D341Med (cell line): ENCODE data around the gene DRP2.
A peak's percentile ranks its signal among the peaks of the same experiment; 100 is the strongest.
"Not testable (repeated sequence)": the region's sequence is repeated elsewhere in the genome, so short reads cannot be mapped to it uniquely, and the experiment has no call there.

Source experiments
- DNase-seq: peaks from one replicate; pipeline ENCODE4 v3.0.0; 2012; ENCODE audit warnings: low spot score

The DRP2 gene

GRCh38 chrX:101219116-101219863 lies at the start of gene DRP2:
DRP2 (plus strand) TSS chrX:101219786; CDS start chrX:101231648, 11,862 bp downstream.
- no peak for DNase-seq

DNA sequence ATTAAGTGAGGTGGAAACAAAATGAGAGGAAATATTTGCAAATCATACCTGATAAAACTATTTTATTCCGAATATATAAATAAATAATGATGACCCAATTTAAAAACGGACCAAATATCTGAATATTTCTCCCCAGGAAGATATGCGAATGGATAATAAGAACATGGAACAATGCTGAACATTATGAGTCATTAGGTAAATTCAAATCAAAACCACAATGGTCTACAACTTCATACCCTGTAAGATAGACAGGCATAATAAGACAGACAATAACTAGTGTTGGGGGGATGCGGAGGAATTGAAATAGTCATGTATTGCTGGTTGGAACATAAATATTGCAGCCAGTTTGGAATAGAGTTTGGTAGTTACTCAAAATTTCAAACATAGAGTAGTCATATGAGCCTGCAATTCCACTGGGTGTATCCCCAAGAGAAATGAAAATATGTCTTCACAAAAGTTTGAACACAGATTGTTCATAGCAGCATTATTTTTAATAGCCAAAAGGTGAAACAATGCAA lies 47.6 kb upstream of the DRP2 start:
- DNase-seq = no peak

- DNase-seq = no peak
Measured at GRCh38 chrX:101176439-101176838, 43.1 kb upstream of the DRP2 start.

- not testable (repeated sequence) for DNase-seq
Measured at GRCh38 chrX:101184876-101185275, 34.7 kb upstream of the DRP2 start.

DNA sequence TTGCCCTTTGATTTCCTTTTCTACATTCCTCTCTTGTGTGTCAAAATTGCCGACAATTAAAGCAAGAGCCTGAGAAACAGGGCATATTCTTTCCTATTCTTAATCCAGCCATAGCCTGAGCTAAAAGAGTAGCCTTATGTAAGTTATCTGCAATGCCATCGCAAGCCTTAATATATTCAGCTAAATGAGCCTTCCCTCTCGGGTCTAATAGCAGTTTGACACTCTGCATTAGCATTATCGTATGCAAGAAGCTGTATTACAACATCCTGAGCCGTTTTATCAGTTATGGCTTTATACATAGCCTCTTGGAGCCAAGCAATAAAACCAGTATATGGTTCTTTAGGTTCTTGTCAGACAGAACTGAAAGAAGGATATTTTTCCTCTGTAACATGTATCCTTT lies 31.6 kb upstream of the DRP2 start:
- DNase-seq = not testable (repeated sequence)

GRCh38 chrX:101190736-101191135 lies 28.9 kb upstream of the DRP2 start:
- DNase-seq = no peak

DNA sequence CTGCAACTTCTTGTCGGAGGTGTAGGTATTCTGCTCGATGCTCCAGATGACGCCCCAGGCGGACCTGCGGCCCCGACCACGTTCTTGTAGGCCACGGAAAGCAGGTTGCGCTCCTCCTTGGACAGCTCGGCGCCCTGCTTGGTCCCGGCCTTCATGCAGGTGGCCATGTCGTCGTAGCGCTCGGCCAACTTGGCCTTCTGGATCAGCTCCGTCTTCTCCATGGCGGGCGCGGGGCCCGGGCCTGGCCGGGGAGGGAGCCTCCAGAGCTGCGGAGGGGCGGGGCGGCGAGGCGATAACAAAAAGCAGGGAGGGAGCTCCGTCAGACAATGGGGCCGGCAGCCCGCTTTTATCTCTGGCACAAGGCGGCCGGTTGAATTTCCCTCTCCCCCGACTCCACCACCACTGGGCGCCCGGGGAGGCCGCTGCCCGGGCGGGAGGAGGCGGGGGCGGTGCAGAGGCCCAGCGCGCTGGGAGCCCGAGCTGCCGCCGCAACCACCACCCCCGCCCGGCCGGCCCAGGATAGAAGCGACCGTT lies 28.3 kb upstream of the DRP2 start:
- no peak for DNase-seq

DNA sequence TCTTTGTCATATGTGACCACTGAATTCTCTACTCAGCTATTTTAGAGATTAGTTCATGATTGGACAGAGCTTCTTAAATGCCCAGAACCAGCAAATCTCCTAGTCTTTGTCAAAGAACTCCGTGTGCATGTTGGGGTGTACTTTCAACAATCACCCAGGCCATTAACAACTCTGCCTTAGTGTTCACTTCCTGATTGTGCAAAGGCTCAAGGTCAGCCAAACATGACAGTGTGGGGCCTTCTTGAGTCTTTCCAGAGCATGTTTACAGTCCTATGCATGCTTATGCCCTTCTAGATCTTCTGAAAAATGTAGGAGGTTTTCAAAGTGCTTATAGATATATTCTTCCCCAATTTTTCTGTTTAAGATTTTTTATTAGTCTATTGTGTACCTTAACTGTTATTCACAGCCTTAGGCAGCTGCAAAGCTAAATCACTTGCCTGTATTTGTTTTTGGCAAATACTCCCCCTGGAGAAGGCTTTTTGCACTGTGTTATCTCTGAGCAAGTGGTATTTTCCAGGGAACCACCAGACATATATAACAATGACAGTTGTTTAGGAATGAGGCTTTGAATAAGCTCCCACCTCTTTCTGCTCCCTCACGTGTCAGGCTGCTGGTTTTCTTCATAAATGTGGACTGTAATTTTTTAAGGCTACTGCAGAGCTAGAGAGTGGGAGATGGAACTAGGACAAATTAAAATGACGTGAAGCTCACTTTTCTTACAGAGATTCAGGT lies 24.0 kb upstream of the DRP2 start:
- DNase-seq = no peak

DNA sequence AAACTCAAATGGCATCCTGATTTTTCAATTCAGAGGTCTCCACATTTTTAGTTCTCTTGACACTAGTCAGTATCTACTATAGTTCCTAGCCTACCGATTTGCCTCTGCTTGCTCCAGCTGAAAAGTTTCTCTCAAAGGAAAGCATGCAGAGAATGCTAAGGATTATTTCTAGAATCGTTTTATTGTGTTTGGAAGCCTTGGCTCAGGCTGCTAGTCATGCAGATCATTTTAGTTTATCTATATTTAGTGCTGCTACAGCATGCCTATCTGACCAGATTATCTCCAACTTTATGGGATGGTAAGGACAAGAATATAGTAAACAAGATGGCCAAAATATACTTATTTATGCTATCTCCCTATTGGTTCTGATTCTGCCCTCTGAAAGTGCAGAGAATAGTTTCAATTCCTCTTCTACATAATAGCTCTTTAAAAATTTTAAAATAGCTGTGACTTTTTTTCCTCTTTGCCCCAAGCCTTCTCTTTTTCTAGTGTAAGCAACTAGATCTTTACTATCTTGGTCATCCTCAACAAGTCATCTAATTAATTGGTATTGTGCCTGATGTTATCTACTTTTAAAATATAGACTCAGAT lies 15.7 kb upstream of the DRP2 start:
- no peak for DNase-seq

- DNase-seq = peak; percentile 40
Measured at GRCh38 chrX:101206471-101206870, 13.1 kb upstream of the DRP2 start.

GRCh38 chrX:101208152-101208905 lies 11.3 kb upstream of the DRP2 start:
- DNase-seq = no peak

DNA sequence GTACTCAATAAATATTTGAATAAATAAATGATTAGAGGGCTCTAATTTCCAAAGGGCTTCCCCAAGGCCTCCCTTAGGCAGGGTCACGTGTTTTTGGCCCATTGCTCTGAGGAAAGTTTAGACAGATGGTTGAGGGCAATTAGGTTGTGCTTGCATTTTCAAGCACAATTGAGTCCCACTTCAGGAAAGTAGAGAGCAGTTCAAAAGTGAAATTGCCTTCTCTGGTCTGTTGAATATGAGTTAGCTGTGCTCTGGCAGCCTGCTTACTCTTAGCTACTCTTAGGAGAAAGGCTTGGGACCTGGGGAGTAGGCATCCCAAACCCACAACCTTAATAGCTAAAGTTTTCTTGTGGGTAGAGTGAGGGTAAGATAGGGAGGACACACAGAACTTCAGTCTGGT lies 9.0 kb upstream of the DRP2 start:
- DNase-seq = no peak

- no peak for DNase-seq
Measured at GRCh38 chrX:101217689-101218088, 1.9 kb upstream of the DRP2 start.

DNA sequence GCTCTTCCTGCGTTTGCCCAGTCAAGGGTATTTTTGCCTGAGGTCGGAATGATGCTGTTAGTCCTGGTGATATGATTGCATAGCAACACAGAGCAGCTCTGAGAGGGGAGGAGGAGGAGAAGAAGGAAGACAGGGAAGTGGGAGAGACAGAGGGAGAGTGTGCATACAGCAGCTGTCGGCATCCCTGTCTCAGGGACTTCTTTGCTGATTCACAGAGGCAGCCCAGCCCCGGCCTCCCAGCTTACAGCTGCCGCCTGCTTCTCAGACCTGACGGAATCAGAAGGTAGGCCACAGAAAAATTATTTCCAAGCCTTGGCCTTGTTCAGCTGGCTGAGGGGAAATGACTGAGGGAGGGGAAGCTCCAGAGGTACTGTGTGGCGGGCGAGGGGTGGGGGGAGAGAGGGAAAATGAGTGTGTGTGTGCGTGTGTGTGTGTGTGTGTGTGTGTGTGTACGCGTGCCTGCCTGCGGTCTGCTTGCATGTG lies 319 bp downstream of the DRP2 start:
- no peak for DNase-seq

GRCh38 chrX:101220662-101221260 lies 1.2 kb downstream of the DRP2 start:
- no peak for DNase-seq

- DNase-seq = no peak
Measured at GRCh38 chrX:101223226-101223625, 3.6 kb downstream of the DRP2 start.

GRCh38 chrX:101229170-101229569 lies 9.6 kb downstream of the DRP2 start:
- DNase-seq = no peak

GRCh38 chrX:101230636-101231035 lies 11.1 kb downstream of the DRP2 start:
- DNase-seq = no peak

DNA sequence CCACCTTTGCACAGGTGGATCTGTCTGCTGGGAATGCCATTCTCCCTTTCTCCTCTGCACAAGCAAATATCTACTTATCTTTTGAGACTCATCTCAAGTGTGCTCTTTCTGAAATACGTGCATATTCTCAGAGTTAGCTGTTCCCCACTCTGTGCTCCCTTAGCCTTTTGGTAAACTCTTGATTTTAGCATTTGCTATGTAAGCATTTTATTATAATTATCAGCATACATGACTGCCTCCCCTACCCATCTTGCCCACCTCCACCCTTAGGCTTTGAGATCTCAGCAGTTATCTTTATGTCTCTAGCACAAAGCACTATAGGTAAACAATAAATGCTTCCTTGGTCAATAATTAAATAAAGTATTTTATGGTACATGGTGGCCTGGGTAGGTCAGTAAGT lies 11.5 kb downstream of the DRP2 start:
- no peak for DNase-seq

- DNase-seq = no peak
Measured at GRCh38 chrX:101232316-101232715, 12.7 kb downstream of the DRP2 start.

- DNase-seq = no peak
Measured at GRCh38 chrX:101237041-101237440, 17.5 kb downstream of the DRP2 start.
